B cell (primary cell): Measurements from ENCODE around the gene CEP295NL. TPM values are rescaled to one million over a fixed set of nuclear protein-coding genes. Genes with fewer than 3 reads are reported as not detected.

Source experiments
- ATAC-seq: fragments of 200-7000 bp; cut with Tn5 transposase; one replicate; pipeline ENCODE4 v1.10.0; 2021; ENCODE audit warnings: low read depth, mild to moderate bottlenecking, moderate number of reproducible peaks, moderate library complexity
- CTCF ChIA-PET: fragments of 350-600 bp; sonication (Branson Sonifier 250); formaldehyde crosslinking; loops from one replicate; lab custom pipeline; 2021; ENCODE audit warnings: antibody characterized with exemption, inconsistent platforms; lab: Charles Lee
- POLR2A ChIA-PET: fragments of 350-600 bp; sonication (Branson Sonifier 250); formaldehyde crosslinking; loops from one replicate; lab custom pipeline; 2021; ENCODE audit warnings: antibody characterized with exemption; lab: Charles Lee
- DNase-seq: peaks from one replicate; pipeline ENCODE4 v3.0.0; 2013
- H2AFZ ChIP-seq: 2 replicates; pipeline ENCODE4 v1.6.1; 2012; ENCODE audit warnings: mild to moderate bottlenecking, low read depth, low read length; ENCODE audit not compliant: insufficient read depth, poor library complexity, severe bottlenecking
- H3K27ac ChIP-seq, 2 donors: 1 replicate in 1 of 2; 2 replicates in 1 of 2; pipeline ENCODE4 v1.5.1; 2012 to 2013; ENCODE audit warnings: low read length in 2 of 2, mild to moderate bottlenecking in 2 of 2, moderate library complexity in 1 of 2
- H3K27me3 ChIP-seq, 4 experiments: fragments of 200-600 bp in 1 of 4; sonication (generic) in 1 of 4; replicated peaks in 1 of 4; 1 replicate in 2 of 4; 2 replicates in 2 of 4; pipeline versions ENCODE4 v1.6.1 to v1.7.0; 2013 to 2016; ENCODE audit warnings: low read length in 3 of 4, mild to moderate bottlenecking in 2 of 4, mixed read lengths in 1 of 4, moderate library complexity in 1 of 4; ENCODE audit not compliant: insufficient read depth in 4 of 4, control insufficient read depth in 3 of 4; ENCODE audit errors: control extremely low read depth in 1 of 4
- H3K36me3 ChIP-seq, 2 experiments: replicated peaks in 1 of 2; 1 replicate in 1 of 2; 2 replicates in 1 of 2; pipeline versions ENCODE4 v1.6.1 to v1.7.1; 2013; ENCODE audit warnings: low read length in 1 of 2; ENCODE audit not compliant: insufficient read depth in 2 of 2, control insufficient read depth in 1 of 2; ENCODE audit errors: control extremely low read depth in 1 of 2, extremely low read depth in 1 of 2
- H3K4me1 ChIP-seq, 2 donors: fragments of 200-600 bp in 1 of 2; sonication (generic) in 1 of 2; 1 replicate in 1 of 2; 2 replicates in 1 of 2; pipeline versions ENCODE4 v1.5.1 to v1.6.1; 2013 to 2017; ENCODE audit warnings: low read length in 2 of 2; ENCODE audit not compliant: control insufficient read depth in 2 of 2, insufficient read depth in 2 of 2
- H3K4me2 ChIP-seq: replicated peaks from 2 replicates; pipeline ENCODE3; 2012; ENCODE audit warnings: mild to moderate bottlenecking, low read depth, low read length; ENCODE audit not compliant: poor library complexity, severe bottlenecking
- H3K4me3 ChIP-seq, 5 experiments: fragments of 200-600 bp in 1 of 5; sonication (generic) in 1 of 5; 1 replicate in 3 of 5; 2 replicates in 2 of 5; pipeline versions ENCODE4 v1.5.1 to v1.7.0; 2011 to 2016; ENCODE audit warnings: low read length in 4 of 5, mild to moderate bottlenecking in 4 of 5, low read depth in 2 of 5, control low read depth in 1 of 5, moderate library complexity in 1 of 5; ENCODE audit not compliant: insufficient read depth in 1 of 5; ENCODE audit errors: control extremely low read depth in 1 of 5, extremely low read depth in 1 of 5
- H3K79me2 ChIP-seq: fragments of 200-600 bp; sonication (generic); one replicate; pipeline ENCODE4 v1.6.0; 2016; ENCODE audit warnings: low read length; ENCODE audit not compliant: control insufficient read depth, insufficient read depth
- H3K9ac ChIP-seq: fragments of 200-600 bp; sonication (generic); 2 replicates; pipeline ENCODE4 v1.6.1; 2017; ENCODE audit warnings: mild to moderate bottlenecking, low read length, moderate library complexity
- H3K9me3 ChIP-seq, 3 donors: one replicate each; pipeline versions ENCODE4 v1.6.1 to v1.7.1; 2013; ENCODE audit warnings: low read length in 2 of 3; ENCODE audit not compliant: control insufficient read depth in 2 of 3, insufficient read depth in 1 of 3; ENCODE audit errors: control extremely low read depth in 1 of 3
- H4K20me1 ChIP-seq: 2 replicates; pipeline ENCODE4 v1.6.0; 2012; ENCODE audit warnings: mild to moderate bottlenecking, low read length; ENCODE audit not compliant: insufficient read depth, control insufficient read depth, poor library complexity, severe bottlenecking
- H3K27ac Mint-ChIP-seq: one replicate; pipeline ENCODE4 v1.8.0; 2021; ENCODE audit warnings: mixed read lengths
- H3K27me3 Mint-ChIP-seq: one replicate; pipeline ENCODE4 v1.8.0; 2021; ENCODE audit warnings: mixed read lengths
- H3K4me1 Mint-ChIP-seq: one replicate; pipeline ENCODE4 v1.8.0; 2021; ENCODE audit warnings: mixed read lengths
- H3K4me3 Mint-ChIP-seq: one replicate; pipeline ENCODE4 v1.8.0; 2021; ENCODE audit warnings: mixed read lengths
- H3K9me3 Mint-ChIP-seq: one replicate; pipeline ENCODE4 v1.8.0; 2022; ENCODE audit warnings: mixed read lengths; ENCODE audit not compliant: insufficient read depth
- EZH2 ChIP-seq: IDR thresholded peaks from 2 replicates; pipeline ENCODE4 v1.6.1; 2012; ENCODE audit warnings: borderline replicate concordance, low read depth, mild to moderate bottlenecking, moderate library complexity, low read length; ENCODE audit not compliant: insufficient read depth, poor library complexity, severe bottlenecking
- WGBS: methylation state at CpG from one replicate; pipeline ENCODE4 v1.1.5; 2013; ENCODE audit warnings: missing lambda C conversion rate; ENCODE audit not compliant: insufficient coverage; 5-methylcytosine and 5-hydroxymethylcytosine counted together
- intact Hi-C: fragments of 100-400 bp; cut with micrococcal nuclease; formaldehyde crosslinking; loops from one replicate; pipeline ENCODE4 v1.10.0; 2022
- polyA plus RNA-seq: library from polyadenylated mRNA; depleted of rRNA; stranded (reverse); fragments of >200 nt; gene quantifications from 2 replicates; pipeline ENCODE4 v1.2.3, GENCODE V29; 2012
- total RNA-seq, 2 donors: library from RNA; stranded (reverse); fragments of 120-200 nt in 1 of 2; gene quantifications; 1 replicate in 1 of 2; 2 replicates in 1 of 2; pipeline versions ENCODE4 v1.2.3 to v1.2.4, GENCODE V29; 2013 to 2022
- TF ChIP-seq, protein P1 (sequence below): fragments of 200-600 bp; IDR thresholded peaks from one replicate; pipeline ENCODE4 v1.8.0; 2022; ENCODE audit warnings: antibody characterized with exemption, mild to moderate bottlenecking

The CEP295NL gene
- total and polyA plus RNA-seq, 2 donors (not counting 1 experiment from before 2014, with no cell fraction given) = 0.09 to 1.3 TPM

DNA sequence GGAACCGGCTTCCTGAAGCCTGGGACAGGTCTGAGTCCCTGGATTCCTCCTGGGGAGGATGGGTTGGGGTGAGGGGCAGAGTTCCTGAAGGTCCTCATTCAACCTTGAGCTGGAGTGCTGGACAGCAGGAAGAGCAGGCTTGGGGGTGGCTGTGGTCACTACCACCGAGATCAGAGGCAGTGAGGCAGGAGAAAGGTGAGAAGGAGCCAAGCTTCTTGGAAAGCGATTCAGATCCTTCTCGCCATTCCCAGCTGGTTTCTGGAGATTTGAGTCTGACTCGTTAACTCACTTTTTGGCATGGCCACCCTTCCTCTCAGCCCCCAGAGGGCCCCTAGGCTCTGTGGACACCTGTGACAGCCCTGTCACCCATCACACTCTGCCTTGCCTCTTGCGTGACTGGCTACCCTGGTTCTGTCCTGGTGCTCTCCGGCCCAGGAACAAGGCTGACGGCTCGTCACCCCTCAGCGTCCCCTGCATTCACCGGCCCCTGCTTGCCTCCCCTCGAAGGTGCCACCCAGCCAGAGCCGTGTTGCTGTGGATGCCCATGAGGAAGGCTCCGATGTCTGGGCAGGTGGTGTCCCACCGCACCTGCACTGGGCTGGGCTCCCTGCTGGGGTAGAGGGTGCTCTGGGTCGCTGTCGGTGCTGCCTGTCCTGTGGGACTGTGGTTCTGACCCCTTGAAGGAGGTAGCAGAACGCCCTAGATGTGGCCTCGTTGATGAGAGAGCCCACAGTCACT is 31.8 kb upstream of the CEP295NL start:
- ATAC-seq (no peak), DNase-seq (no peak)
- H3K27ac Mint-ChIP-seq = peak overlapping the region; percentile 15
- H3K9ac ChIP-seq = no peak overlapping the region
- H3K79me2 ChIP-seq = no peaks in the 10 kb centered on the region
- TF ChIP-seq, protein P1, sequence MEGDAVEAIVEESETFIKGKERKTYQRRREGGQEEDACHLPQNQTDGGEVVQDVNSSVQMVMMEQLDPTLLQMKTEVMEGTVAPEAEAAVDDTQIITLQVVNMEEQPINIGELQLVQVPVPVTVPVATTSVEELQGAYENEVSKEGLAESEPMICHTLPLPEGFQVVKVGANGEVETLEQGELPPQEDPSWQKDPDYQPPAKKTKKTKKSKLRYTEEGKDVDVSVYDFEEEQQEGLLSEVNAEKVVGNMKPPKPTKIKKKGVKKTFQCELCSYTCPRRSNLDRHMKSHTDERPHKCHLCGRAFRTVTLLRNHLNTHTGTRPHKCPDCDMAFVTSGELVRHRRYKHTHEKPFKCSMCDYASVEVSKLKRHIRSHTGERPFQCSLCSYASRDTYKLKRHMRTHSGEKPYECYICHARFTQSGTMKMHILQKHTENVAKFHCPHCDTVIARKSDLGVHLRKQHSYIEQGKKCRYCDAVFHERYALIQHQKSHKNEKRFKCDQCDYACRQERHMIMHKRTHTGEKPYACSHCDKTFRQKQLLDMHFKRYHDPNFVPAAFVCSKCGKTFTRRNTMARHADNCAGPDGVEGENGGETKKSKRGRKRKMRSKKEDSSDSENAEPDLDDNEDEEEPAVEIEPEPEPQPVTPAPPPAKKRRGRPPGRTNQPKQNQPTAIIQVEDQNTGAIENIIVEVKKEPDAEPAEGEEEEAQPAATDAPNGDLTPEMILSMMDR = no peak
- TF ChIP-seq EZH2 = no peak
- H3K4me3 Mint-ChIP-seq = no peak overlapping the region
- peaks cover 0 to 10% (median 1%) of the 10 kb centered on the region in 4 experiments for H3K27me3 ChIP-seq
- H3K27ac ChIP-seq = no peak overlapping the region
- no peaks in the 10 kb centered on the region for H4K20me1 ChIP-seq
- intact Hi-C loops = no loop called here
- no peaks in the 10 kb centered on the region for H3K36me3 ChIP-seq
- H3K27me3 Mint-ChIP-seq = peaks cover 11% of the 10 kb centered on the region
- no peak overlapping the region for H2AFZ ChIP-seq
- H3K9me3 ChIP-seq = no peaks in the 10 kb centered on the region
- no peaks in the 10 kb centered on the region for H3K9me3 Mint-ChIP-seq
- WGBS = 89% methylated on average over 18 of the region's 19 CpGs
- no peak overlapping the region for H3K4me2 ChIP-seq
- H3K4me1 ChIP-seq = peaks cover 0 to 8% of the 10 kb centered on the region in 2 donors
- H3K4me1 Mint-ChIP-seq = no peaks in the 10 kb centered on the region
- H3K4me3 ChIP-seq = no peak overlapping the region
- ChIA-PET POLR2A (no interaction called here), CTCF (no interaction called here)

DNA sequence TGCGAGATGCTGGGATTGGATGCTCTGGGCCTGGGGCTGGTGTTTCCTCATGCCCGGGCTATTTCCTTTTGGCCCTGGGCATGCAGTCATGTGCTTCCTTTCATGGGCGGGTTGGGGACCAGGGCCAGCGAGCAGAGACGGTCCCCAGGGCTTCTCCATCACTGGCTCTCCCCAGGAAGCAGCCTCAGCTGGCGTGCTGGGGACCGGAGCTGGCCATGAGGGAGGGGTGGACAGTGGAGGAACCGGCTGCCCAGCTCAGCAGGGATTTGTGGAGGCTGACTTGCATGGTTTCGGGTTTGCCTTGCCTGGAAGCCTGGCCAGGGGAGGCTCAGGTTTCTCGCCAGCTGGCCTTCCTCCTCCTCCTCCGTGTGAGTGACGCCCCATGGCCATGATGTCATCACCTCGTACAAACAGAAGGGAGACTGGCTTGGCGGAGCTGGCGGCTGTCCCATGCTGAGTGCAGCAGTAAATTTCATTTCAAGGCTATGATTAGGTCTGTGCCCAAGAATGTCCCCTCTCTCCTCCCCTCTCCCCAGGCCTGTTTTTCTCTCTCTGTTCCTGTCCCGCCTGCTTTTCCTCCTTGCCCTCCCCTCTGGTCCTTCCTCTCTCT is 31.1 kb upstream of the CEP295NL start:
- Mint-ChIP-seq H3K4me1 (no peaks in the 10 kb centered on the region), H3K4me3 (no peak overlapping the region), H3K9me3 (no peaks in the 10 kb centered on the region), H3K27ac (no peak overlapping the region), H3K27me3 (peaks cover 12% of the 10 kb centered on the region)
- TF ChIP-seq, protein P1 = no peak
- TF ChIP-seq EZH2 = no peak
- Histone ChIP-seq H3K4me2 (no peak overlapping the region), H3K36me3 (no peaks in the 10 kb centered on the region), H3K79me2 (no peaks in the 10 kb centered on the region), H3K27ac (no peak overlapping the region), H3K9me3 (no peaks in the 10 kb centered on the region), H3K4me3 (no peak overlapping the region), H3K27me3 (peaks cover 0 to 7% (median 1%) of the 10 kb centered on the region in 4 experiments), H2AFZ (no peak overlapping the region), H4K20me1 (no peaks in the 10 kb centered on the region), H3K4me1 (peaks cover 0 to 8% of the 10 kb centered on the region in 2 donors), H3K9ac (no peak overlapping the region)
- WGBS = 62% methylated on average over 16 of the region's 16 CpGs
- no peak for DNase-seq
- ATAC-seq = no peak
- ChIA-PET POLR2A (no interaction called here), CTCF (no interaction called here)
- intact Hi-C loops = no loop called here
